IMR-90 (cell line): Measurements from ENCODE around the gene TANGO6.

Source experiments
- CEBPB ChIP-seq: IDR thresholded peaks from 2 replicates; pipeline ENCODE4 v1.6.1; 2012; ENCODE audit warnings: low read depth, low read length, improper control_type of control experiment
- FOS ChIP-seq: fragments of 150-350 bp; IDR thresholded peaks from 2 replicates; pipeline ENCODE4 v1.6.1; 2016; ENCODE audit warnings: low read depth, low read length
- MXI1 ChIP-seq: IDR thresholded peaks from 2 replicates; pipeline ENCODE4 v1.6.1; 2012; ENCODE audit warnings: low read depth, mild to moderate bottlenecking, low read length, moderate library complexity, borderline replicate concordance
- NFE2L2 ChIP-seq: fragments of 150-350 bp; IDR thresholded peaks from 2 replicates; pipeline ENCODE4 v1.6.1; 2016; ENCODE audit warnings: low read depth, mild to moderate bottlenecking, low read length
- POLR2A ChIP-seq: IDR thresholded peaks from 2 replicates; pipeline ENCODE4 v1.6.1; 2012; ENCODE audit warnings: mild to moderate bottlenecking, low read depth, low read length
- RAD21 ChIP-seq: IDR thresholded peaks from 2 replicates; pipeline ENCODE4 v1.6.1; 2012; ENCODE audit warnings: low read length, improper control_type of control experiment
- RFX5 ChIP-seq: IDR thresholded peaks from 2 replicates; pipeline ENCODE4 v1.8.0; 2012; ENCODE audit warnings: low read depth, mild to moderate bottlenecking, low read length, moderate library complexity
- SMC3 ChIP-seq: fragments of 150-350 bp; IDR thresholded peaks from 2 replicates; pipeline ENCODE4 v1.6.1; 2016; ENCODE audit warnings: low read depth, mild to moderate bottlenecking, antibody characterized with exemption, low read length, moderate library complexity
- TF ChIP-seq, protein P1 (sequence below): conservative IDR thresholded peaks from 2 replicates; pipeline ENCODE4 v1.5.1; 2012; ENCODE audit warnings: mild to moderate bottlenecking, low read depth, low read length, improper control_type of control experiment
- TF ChIP-seq, protein P2 (sequence below): fragments of 150-350 bp; IDR thresholded peaks from 2 replicates; pipeline ENCODE4 v1.6.1; 2017; ENCODE audit warnings: mild to moderate bottlenecking, antibody characterized with exemption, low read length, low read depth
- TF ChIP-seq, protein P3 (sequence below): fragments of 150-350 bp; IDR thresholded peaks from 2 replicates; pipeline ENCODE4 v1.6.1; 2016; ENCODE audit warnings: low read depth, mild to moderate bottlenecking, low read length, moderate library complexity, borderline replicate concordance

- TF ChIP-seq, protein P1, sequence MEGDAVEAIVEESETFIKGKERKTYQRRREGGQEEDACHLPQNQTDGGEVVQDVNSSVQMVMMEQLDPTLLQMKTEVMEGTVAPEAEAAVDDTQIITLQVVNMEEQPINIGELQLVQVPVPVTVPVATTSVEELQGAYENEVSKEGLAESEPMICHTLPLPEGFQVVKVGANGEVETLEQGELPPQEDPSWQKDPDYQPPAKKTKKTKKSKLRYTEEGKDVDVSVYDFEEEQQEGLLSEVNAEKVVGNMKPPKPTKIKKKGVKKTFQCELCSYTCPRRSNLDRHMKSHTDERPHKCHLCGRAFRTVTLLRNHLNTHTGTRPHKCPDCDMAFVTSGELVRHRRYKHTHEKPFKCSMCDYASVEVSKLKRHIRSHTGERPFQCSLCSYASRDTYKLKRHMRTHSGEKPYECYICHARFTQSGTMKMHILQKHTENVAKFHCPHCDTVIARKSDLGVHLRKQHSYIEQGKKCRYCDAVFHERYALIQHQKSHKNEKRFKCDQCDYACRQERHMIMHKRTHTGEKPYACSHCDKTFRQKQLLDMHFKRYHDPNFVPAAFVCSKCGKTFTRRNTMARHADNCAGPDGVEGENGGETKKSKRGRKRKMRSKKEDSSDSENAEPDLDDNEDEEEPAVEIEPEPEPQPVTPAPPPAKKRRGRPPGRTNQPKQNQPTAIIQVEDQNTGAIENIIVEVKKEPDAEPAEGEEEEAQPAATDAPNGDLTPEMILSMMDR, result no peak
- TF ChIP-seq RFX5 (no peak), MXI1 (no peak), RAD21 (no peak), CEBPB (no peak), POLR2A (no peak), FOS (no peak), NFE2L2 (no peak), SMC3 (no peak)
- TF ChIP-seq, protein P2, sequence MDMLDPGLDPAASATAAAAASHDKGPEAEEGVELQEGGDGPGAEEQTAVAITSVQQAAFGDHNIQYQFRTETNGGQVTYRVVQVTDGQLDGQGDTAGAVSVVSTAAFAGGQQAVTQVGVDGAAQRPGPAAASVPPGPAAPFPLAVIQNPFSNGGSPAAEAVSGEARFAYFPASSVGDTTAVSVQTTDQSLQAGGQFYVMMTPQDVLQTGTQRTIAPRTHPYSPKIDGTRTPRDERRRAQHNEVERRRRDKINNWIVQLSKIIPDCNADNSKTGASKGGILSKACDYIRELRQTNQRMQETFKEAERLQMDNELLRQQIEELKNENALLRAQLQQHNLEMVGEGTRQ, result no peak
- TF ChIP-seq, protein P3, sequence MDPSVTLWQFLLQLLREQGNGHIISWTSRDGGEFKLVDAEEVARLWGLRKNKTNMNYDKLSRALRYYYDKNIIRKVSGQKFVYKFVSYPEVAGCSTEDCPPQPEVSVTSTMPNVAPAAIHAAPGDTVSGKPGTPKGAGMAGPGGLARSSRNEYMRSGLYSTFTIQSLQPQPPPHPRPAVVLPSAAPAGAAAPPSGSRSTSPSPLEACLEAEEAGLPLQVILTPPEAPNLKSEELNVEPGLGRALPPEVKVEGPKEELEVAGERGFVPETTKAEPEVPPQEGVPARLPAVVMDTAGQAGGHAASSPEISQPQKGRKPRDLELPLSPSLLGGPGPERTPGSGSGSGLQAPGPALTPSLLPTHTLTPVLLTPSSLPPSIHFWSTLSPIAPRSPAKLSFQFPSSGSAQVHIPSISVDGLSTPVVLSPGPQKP, result no peak
These were observed 28.8 kb upstream of the TANGO6 start for GRCh38 chr16:68814516-68814915.
